A549 (cell line): ENCODE data around the gene HDAC5. TPM values are rescaled to one million over a fixed set of nuclear protein-coding genes. Genes with fewer than 3 reads are reported as not detected.

Experiments used
- ATAC-seq, 2 experiments: fragments of 200-7000 bp in 1 of 2; fragments of >200 bp in 1 of 2; cut with Nextera tagmentation in 1 of 2; cut with Tn5 transposase in 1 of 2; 3 replicates each; pipeline versions ENCODE4 v1.8.0 to v1.9.1; 2018 to 2020; ENCODE audit warnings: mild to moderate bottlenecking in 1 of 2, moderate library complexity in 1 of 2
- CTCF ChIA-PET: fragments of 300-600 bp; sonication (Branson Sonifier 250); formaldehyde crosslinking; extraction: SDS; loops from one replicate; lab custom pipeline; 2021; ENCODE audit warnings: antibody characterized with exemption, inconsistent platforms; lab: Yijun Ruan, JAX
- POLR2A ChIA-PET: fragments of 350-600 bp; formaldehyde crosslinking; extraction: SDS; loops from one replicate; lab custom pipeline; 2021; ENCODE audit warnings: antibody characterized with exemption, inconsistent platforms; lab: Yijun Ruan, JAX
- DNase-seq, 2 experiments: peaks; one replicate each; pipeline versions ENCODE4 v3.0.0 to v3.0.0-alpha.2; 2011 to 2016; ENCODE audit warnings: low read depth in 1 of 2, low spot score in 1 of 2
- FAIRE-seq: peaks from 2 replicates; lab custom pipeline; 2011; peaks lifted over from hg19 to GRCh38; lab: Jason Lieb, UNC
- H3K27ac ChIP-seq, 2 experiments: fragments of >200 bp; sonication (Bioruptor Twin); formaldehyde crosslinking; 3 replicates each; pipeline ENCODE4 v1.5.1; 2016 to 2017
- H3K4me1 ChIP-seq: fragments of >200 bp; sonication (Bioruptor Twin); formaldehyde crosslinking; 3 replicates; pipeline ENCODE4 v1.6.1; 2016
- H3K4me2 ChIP-seq: fragments of >200 bp; sonication (Bioruptor Twin); formaldehyde crosslinking; 3 replicates; pipeline ENCODE4 v1.6.1; 2016
- H3K4me3 ChIP-seq: fragments of >200 bp; sonication (Bioruptor Twin); formaldehyde crosslinking; 3 replicates; pipeline ENCODE4 v1.5.1; 2016
- H3K9me3 ChIP-seq: fragments of >200 bp; sonication (Bioruptor Twin); formaldehyde crosslinking; 3 replicates; pipeline ENCODE4 v1.6.1; 2016
- BHLHE40 ChIP-seq: IDR thresholded peaks from 2 replicates; pipeline ENCODE4 v1.6.1; 2012; ENCODE audit warnings: low read depth, low read length, inconsistent platforms
- CHD2 ChIP-seq: fragments of 150-350 bp; IDR thresholded peaks from 2 replicates; pipeline ENCODE4 v1.6.1; 2014; ENCODE audit warnings: low read length; ENCODE audit not compliant: partially characterized antibody
- CHD4 ChIP-seq: fragments of 200-600 bp; sonication (generic); IDR thresholded peaks from 2 replicates; pipeline ENCODE4 v1.6.1; 2016; ENCODE audit warnings: antibody characterized with exemption, mild to moderate bottlenecking, borderline replicate concordance
- EHF ChIP-seq: fragments of 250-450 bp; sonication (Bioruptor Pico); IDR thresholded peaks from 2 replicates; pipeline ENCODE4 v1.5.0; 2020; ENCODE audit warnings: mild to moderate bottlenecking
- EP300 ChIP-seq, 2 experiments: fragments of >200 bp; sonication (Bioruptor Twin); formaldehyde crosslinking; IDR thresholded peaks; 2 replicates in 1 of 2; 3 replicates in 1 of 2; pipeline ENCODE4 v1.6.1; 2016 to 2017
- FOSB ChIP-seq: fragments of 250-450 bp; sonication (Bioruptor Pico); IDR thresholded peaks from 2 replicates; pipeline ENCODE4 v1.5.0; 2020; ENCODE audit warnings: mild to moderate bottlenecking, moderate library complexity
- FOXS1 ChIP-seq: fragments of 250-450 bp; sonication (Bioruptor Pico); IDR thresholded peaks from 2 replicates; pipeline ENCODE4 v1.5.0; 2020; ENCODE audit warnings: mild to moderate bottlenecking, moderate library complexity
- GATA3 ChIP-seq: IDR thresholded peaks from 2 replicates; pipeline ENCODE4 v1.6.1; 2012; ENCODE audit warnings: borderline replicate concordance
- HDAC2 ChIP-seq: fragments of 200-600 bp; sonication (generic); IDR thresholded peaks from 2 replicates; pipeline ENCODE4 v1.6.1; 2016
- JUN ChIP-seq, 2 experiments: fragments of >200 bp; sonication (Bioruptor Twin); formaldehyde crosslinking; IDR thresholded peaks; 2 replicates in 1 of 2; 3 replicates in 1 of 2; pipeline ENCODE4 v1.6.1; 2016 to 2017
- MYC ChIP-seq: IDR thresholded peaks from 2 replicates; pipeline ENCODE4 v1.6.1; 2012; ENCODE audit warnings: mild to moderate bottlenecking, inconsistent platforms, low read length, improper control_type of control experiment, borderline replicate concordance
- POLR2A ChIP-seq: IDR thresholded peaks from 2 replicates; pipeline ENCODE4 v1.6.1; 2012; ENCODE audit warnings: mild to moderate bottlenecking, low read length
- RAD21 ChIP-seq, 2 experiments: fragments of >200 bp in 1 of 2; sonication (Bioruptor Twin) in 1 of 2; formaldehyde crosslinking in 1 of 2; IDR thresholded peaks in 1 of 2; conservative IDR thresholded peaks in 1 of 2; 2 replicates in 1 of 2; 3 replicates in 1 of 2; pipeline ENCODE4 v1.6.1; 2012 to 2018; ENCODE audit warnings: inconsistent platforms in 1 of 2
- RARB ChIP-seq: fragments of 250-450 bp; sonication (Bioruptor Pico); IDR thresholded peaks from 2 replicates; pipeline ENCODE4 v1.8.0; 2021; ENCODE audit warnings: mild to moderate bottlenecking, moderate library complexity
- RFX5 ChIP-seq: fragments of 450-650 bp; IDR thresholded peaks from 2 replicates; pipeline ENCODE4 v1.7.1; 2014; ENCODE audit warnings: antibody characterized with exemption, mild to moderate bottlenecking, moderate library complexity
- ZC3H11A ChIP-seq: fragments of 450-650 bp; IDR thresholded peaks from 2 replicates; pipeline ENCODE4 v1.6.1; 2014; ENCODE audit warnings: antibody characterized with exemption, mild to moderate bottlenecking
- ZSCAN20 ChIP-seq: fragments of 250-450 bp; sonication (Bioruptor Pico); IDR thresholded peaks from 2 replicates; pipeline ENCODE4 v1.8.0; 2022; ENCODE audit warnings: mild to moderate bottlenecking, moderate library complexity
- WGBS: methylation state at CpG from one replicate; pipeline ENCODE4 v1.1.6; 2017; ENCODE audit errors: missing lambda C conversion rate; 5-methylcytosine and 5-hydroxymethylcytosine counted together
- polyA plus RNA-seq, 4 experiments: library from polyadenylated mRNA; depleted of rRNA in 3 of 4; stranded (reverse); fragments of >200 nt; fragmentation: RNase III in 1 of 4; extraction: RNeasy Plus Mini Kit Qiagen cat#74134 plus additional on column Dnase treatment in 1 of 4; gene quantifications; 2 replicates in 3 of 4; 3 replicates in 1 of 4; pipeline ENCODE4 v1.2.3, GENCODE V29; 2011 to 2017
- TF ChIP-seq, protein P1 (sequence below): fragments of 150-350 bp; IDR thresholded peaks from 2 replicates; pipeline ENCODE4 v1.6.1; 2014; ENCODE audit warnings: low read depth, mild to moderate bottlenecking, low read length
- TF ChIP-seq, protein P2 (sequence below): fragments of >200 bp; sonication (Bioruptor Twin); formaldehyde crosslinking; IDR thresholded peaks from 2 replicates; pipeline ENCODE4 v1.6.1; 2016
- TF ChIP-seq, protein P3 (sequence below): fragments of 200-600 bp; sonication (generic); IDR thresholded peaks from 2 replicates; pipeline ENCODE4 v1.6.1; 2016; ENCODE audit warnings: antibody characterized with exemption, mild to moderate bottlenecking, moderate library complexity
- TF ChIP-seq, protein P4 (sequence below): fragments of 250-450 bp; sonication (Bioruptor Pico); IDR thresholded peaks from 2 replicates; pipeline ENCODE4 v1.5.0; 2021; ENCODE audit warnings: mild to moderate bottlenecking, moderate library complexity, borderline replicate concordance
- TF ChIP-seq, protein P5 (sequence below): IDR thresholded peaks from 2 replicates; pipeline ENCODE4 v1.6.1; 2012

Gene HDAC5
- polyA plus RNA-seq, 2 of the 4 experiments (the other 2 are of a cell fraction), result 3.1 to 7.1 TPM

DNA sequence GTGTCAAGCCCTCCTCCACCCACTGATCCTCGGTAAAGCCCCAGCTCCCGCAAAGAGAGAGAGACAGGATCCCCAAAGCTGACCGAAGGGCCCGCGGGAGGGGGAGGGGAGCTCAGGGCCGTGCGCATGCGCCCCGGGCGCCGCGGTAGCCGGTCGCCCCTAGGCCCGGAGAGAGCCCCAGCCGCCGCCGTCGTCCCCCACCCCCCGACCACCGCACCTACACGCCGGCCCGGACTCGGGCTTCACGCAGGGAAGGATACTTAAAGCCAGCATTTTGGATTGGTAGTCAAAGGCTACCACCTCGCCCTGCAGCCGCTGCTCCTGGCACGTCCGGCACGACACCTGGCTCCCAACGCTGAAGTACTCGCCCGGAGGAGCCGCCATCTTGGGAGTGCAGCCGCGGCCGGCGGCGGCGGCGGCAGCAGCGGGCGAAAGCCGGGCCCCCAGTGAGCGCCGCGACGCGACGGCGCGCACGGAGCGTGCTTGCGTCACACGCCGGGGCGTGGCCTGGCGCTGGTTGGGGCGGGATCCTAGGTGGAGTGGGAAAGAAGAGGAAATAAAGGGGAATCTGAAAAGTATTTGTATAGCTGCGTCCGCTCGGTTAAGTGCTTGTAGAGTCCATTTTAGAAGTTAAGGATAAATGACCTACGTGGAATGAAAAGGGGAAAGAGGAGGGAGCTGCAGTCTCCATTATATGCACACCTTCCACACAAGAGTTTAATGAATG is 57.1 kb downstream of the HDAC5 start, which contains the start of gene LSM12 (continued):
- TF ChIP-seq, protein P1, sequence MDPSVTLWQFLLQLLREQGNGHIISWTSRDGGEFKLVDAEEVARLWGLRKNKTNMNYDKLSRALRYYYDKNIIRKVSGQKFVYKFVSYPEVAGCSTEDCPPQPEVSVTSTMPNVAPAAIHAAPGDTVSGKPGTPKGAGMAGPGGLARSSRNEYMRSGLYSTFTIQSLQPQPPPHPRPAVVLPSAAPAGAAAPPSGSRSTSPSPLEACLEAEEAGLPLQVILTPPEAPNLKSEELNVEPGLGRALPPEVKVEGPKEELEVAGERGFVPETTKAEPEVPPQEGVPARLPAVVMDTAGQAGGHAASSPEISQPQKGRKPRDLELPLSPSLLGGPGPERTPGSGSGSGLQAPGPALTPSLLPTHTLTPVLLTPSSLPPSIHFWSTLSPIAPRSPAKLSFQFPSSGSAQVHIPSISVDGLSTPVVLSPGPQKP, result no peak
- no peak for TF ChIP-seq CHD4
- TF ChIP-seq ZC3H11A, result no peak
- peak; percentile 79 for TF ChIP-seq POLR2A
- TF ChIP-seq RFX5, result no peak
- TF ChIP-seq, protein P2, sequence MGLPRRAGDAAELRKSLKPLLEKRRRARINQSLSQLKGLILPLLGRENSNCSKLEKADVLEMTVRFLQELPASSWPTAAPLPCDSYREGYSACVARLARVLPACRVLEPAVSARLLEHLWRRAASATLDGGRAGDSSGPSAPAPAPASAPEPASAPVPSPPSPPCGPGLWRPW, result no peak
- TF ChIP-seq, protein P3, sequence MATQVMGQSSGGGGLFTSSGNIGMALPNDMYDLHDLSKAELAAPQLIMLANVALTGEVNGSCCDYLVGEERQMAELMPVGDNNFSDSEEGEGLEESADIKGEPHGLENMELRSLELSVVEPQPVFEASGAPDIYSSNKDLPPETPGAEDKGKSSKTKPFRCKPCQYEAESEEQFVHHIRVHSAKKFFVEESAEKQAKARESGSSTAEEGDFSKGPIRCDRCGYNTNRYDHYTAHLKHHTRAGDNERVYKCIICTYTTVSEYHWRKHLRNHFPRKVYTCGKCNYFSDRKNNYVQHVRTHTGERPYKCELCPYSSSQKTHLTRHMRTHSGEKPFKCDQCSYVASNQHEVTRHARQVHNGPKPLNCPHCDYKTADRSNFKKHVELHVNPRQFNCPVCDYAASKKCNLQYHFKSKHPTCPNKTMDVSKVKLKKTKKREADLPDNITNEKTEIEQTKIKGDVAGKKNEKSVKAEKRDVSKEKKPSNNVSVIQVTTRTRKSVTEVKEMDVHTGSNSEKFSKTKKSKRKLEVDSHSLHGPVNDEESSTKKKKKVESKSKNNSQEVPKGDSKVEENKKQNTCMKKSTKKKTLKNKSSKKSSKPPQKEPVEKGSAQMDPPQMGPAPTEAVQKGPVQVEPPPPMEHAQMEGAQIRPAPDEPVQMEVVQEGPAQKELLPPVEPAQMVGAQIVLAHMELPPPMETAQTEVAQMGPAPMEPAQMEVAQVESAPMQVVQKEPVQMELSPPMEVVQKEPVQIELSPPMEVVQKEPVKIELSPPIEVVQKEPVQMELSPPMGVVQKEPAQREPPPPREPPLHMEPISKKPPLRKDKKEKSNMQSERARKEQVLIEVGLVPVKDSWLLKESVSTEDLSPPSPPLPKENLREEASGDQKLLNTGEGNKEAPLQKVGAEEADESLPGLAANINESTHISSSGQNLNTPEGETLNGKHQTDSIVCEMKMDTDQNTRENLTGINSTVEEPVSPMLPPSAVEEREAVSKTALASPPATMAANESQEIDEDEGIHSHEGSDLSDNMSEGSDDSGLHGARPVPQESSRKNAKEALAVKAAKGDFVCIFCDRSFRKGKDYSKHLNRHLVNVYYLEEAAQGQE, result no peak

DNA sequence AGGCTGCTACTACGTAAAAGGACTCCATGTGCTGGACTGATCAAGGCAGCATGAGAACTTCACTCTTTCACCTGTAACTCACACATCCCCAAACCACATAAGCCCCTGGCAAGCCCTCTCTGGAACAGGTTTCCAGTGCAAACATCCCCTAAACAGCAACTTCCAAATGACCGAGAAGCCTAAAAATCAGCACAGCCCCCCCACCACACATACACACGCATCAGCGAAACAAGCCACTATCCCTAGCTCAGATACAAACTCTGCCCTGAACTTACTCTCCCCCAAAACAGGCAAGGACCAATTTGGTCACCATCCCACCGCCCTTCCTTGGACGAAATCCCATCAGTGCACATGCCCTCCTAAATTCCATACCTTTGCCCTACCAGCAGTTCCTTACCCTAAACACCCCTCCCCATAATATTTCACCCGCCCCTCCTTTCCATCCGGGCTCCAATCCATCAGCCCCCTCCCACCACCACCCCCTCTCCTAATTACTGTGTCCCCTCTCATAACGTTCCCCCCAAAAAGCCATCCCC is 57.7 kb downstream of the HDAC5 start:
- CTCF ChIA-PET, result interaction anchor here (0.6 to 6.5 kb wide), 10 partner anchors 13 to 122 kb away, joined by 3 to 27 read pairs (median 3); no protein-coding TSS in a partner anchor
- FAIRE-seq (no peak), DNase-seq (no peak)

DNA sequence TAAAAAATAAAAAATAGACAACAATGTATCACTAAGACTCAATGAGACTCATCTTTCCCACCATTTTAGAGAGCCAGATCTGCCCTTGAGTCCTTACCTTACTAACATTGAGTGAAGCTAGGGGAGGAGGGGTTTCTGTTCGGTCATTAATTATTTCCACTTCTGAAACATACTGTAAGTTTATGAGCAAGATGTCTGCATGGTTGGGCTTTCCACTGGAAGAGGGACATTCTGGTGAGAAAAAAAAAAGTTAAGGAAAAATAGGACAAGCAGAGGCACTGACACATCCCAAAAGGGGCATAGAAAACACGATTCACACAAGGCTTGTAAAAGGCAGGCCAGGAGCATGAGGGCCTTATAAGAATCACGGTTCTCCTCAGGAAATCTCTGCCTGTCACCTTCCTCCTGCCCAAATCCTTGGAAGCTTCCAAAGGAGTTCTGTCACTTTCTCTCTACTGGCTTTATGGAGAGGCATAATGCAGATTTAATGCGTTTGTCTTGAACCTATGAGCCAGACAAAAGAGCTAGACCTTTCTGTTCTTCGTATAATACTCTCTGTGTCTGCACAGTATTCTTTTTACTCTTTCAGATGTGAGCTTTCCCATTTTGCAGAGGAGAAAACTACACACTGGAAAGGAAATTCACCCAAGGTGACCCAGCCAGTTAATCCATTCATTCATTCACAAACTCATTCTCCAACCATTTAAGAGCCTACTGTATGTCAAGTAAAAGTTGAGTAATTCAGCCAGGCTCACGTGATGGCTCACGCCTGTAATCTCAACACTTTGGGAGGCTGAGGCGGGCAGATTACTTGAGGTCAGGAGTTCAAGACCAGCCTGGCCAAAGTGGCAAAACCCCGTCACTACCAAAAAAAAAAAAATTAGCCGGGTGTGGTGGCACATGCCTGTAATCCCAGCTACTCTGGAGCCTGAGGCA is 59.5 kb downstream of the HDAC5 start:
- H3K27ac ChIP-seq, result no peak overlapping the region
- ATAC-seq (no peak), FAIRE-seq (no peak), DNase-seq (no peak)
- WGBS, result 88% methylated on average over 10 of the region's 10 CpGs
- no peak overlapping the region for H3K4me3 ChIP-seq
- TF ChIP-seq, protein P4, sequence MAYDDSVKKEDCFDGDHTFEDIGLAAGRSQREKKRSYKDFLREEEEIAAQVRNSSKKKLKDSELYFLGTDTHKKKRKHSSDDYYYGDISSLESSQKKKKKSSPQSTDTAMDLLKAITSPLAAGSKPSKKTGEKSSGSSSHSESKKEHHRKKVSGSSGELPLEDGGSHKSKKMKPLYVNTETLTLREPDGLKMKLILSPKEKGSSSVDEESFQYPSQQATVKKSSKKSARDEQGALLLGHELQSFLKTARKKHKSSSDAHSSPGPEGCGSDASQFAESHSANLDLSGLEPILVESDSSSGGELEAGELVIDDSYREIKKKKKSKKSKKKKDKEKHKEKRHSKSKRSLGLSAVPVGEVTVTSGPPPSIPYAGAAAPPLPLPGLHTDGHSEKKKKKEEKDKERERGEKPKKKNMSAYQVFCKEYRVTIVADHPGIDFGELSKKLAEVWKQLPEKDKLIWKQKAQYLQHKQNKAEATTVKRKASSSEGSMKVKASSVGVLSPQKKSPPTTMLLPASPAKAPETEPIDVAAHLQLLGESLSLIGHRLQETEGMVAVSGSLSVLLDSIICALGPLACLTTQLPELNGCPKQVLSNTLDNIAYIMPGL (CRISPR knock-in tag), result no peak
- TF ChIP-seq JUN (IDR thresholded peaks at IDR 0.05) (no peak), BHLHE40 (no peak), RAD21 (conservative IDR thresholded peaks at IDR 0.05 in 1 of 2, IDR thresholded peaks at IDR 0.05 in 1 of 2) (no peak), ZC3H11A (no peak), FOXS1 (CRISPR knock-in tag) (no peak), MYC (no peak), RARB (CRISPR knock-in tag) (no peak), FOSB (CRISPR knock-in tag) (no peak), CHD2 (no peak), HDAC2 (no peak), ZSCAN20 (CRISPR knock-in tag) (no peak), GATA3 (no peak), EHF (CRISPR knock-in tag) (no peak), RFX5 (no peak)
- TF ChIP-seq, protein P5, sequence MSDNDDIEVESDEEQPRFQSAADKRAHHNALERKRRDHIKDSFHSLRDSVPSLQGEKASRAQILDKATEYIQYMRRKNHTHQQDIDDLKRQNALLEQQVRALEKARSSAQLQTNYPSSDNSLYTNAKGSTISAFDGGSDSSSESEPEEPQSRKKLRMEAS, result no peak
- POLR2A ChIA-PET, result no interaction called here
- no peaks in the 10 kb centered on the region for H3K9me3 ChIP-seq
- CTCF ChIA-PET, result interaction anchor here (1.0 to 6.5 kb wide), 7 partner anchors 9 to 60 kb away, joined by 3 to 27 read pairs (median 6); partner anchors contain the start of gene HDAC5
- peak overlapping the region; percentile 88 for H3K4me2 ChIP-seq
- H3K4me1 ChIP-seq, result peaks cover 23% of the 10 kb centered on the region

More for the DNA sequence above, 57.7 kb downstream of the HDAC5 start:
- peak overlapping the region; percentile 88 to 96 for H3K27ac ChIP-seq
- H3K9me3 ChIP-seq, result no peaks in the 10 kb centered on the region
- peak overlapping the region; percentile 88 for H3K4me2 ChIP-seq
- peaks cover 29% of the 10 kb centered on the region for H3K4me1 ChIP-seq
- TF ChIP-seq EP300 (IDR thresholded peaks at IDR 0.05), result no peak
- POLR2A ChIA-PET, result interaction anchor here (0.6 to 2.5 kb wide), 14 partner anchors 10 to 294 kb away, joined by 3 to 10 read pairs (median 5); partner anchors contain the start of genes HDAC5 and TMUB2
- no peak for ATAC-seq
- WGBS, result 3% methylated on average over 7 of the region's 9 CpGs
- peak overlapping the region; percentile 88 for H3K4me3 ChIP-seq
